Activated CD8-positive, alpha-beta T cell treated with anti-CD3 and anti-CD28 coated beads for 36 hours (primary cell): ENCODE measurements around the gene SIK2. TPM values are rescaled to one million over a fixed set of nuclear protein-coding genes. Genes with fewer than 3 reads are reported as not detected.

ENCODE experiments used
- ATAC-seq: fragments of 200-7000 bp; cut with Tn5 transposase; one replicate; pipeline ENCODE4 v1.10.0; 2021; ENCODE audit warnings: mild to moderate bottlenecking, moderate library complexity
- CTCF ChIA-PET: fragments of 350-600 bp; sonication (Branson Sonifier 250); formaldehyde crosslinking; loops from one replicate; lab custom pipeline; 2021; ENCODE audit warnings: antibody characterized with exemption; lab: Charles Lee
- POLR2A ChIA-PET: fragments of 350-600 bp; sonication (Branson Sonifier 250); formaldehyde crosslinking; loops from one replicate; lab custom pipeline; 2021; ENCODE audit warnings: antibody characterized with exemption; lab: Charles Lee
- DNase-seq: peaks from one replicate; pipeline ENCODE4 v3.0.0-alpha.2; 2020
- H3K27ac Mint-ChIP-seq: one replicate; pipeline ENCODE4 v1.8.0; 2021; ENCODE audit warnings: mild to moderate bottlenecking, mixed read lengths
- H3K27me3 Mint-ChIP-seq: one replicate; pipeline ENCODE4 v1.8.0; 2021; ENCODE audit warnings: mixed read lengths
- H3K36me3 Mint-ChIP-seq: one replicate; pipeline ENCODE4 v1.8.0; 2021; ENCODE audit warnings: low read depth, mixed read lengths
- H3K4me1 Mint-ChIP-seq: one replicate; pipeline ENCODE4 v1.8.0; 2021; ENCODE audit warnings: low read depth, mixed read lengths
- H3K4me3 Mint-ChIP-seq: one replicate; pipeline ENCODE4 v1.8.0; 2021; ENCODE audit warnings: mild to moderate bottlenecking, moderate library complexity, mixed read lengths
- H3K9me3 Mint-ChIP-seq: one replicate; pipeline ENCODE4 v1.8.0; 2021; ENCODE audit warnings: mixed read lengths
- CTCF ChIP-seq: fragments of 200-600 bp; IDR thresholded peaks from one replicate; pipeline ENCODE4 v1.8.0; 2022; ENCODE audit warnings: antibody characterized with exemption, mild to moderate bottlenecking
- intact Hi-C: fragments of 100-400 bp; cut with micrococcal nuclease; formaldehyde crosslinking; loops from one replicate; pipeline ENCODE4 v1.10.0; 2022
- total RNA-seq, 2 experiments: library from RNA; stranded (reverse); gene quantifications; one replicate each; pipeline ENCODE4 v1.2.3, GENCODE V29; 2021

The SIK2 gene
- total RNA-seq, 2 experiments from 2014 or later = 7.4 to 8.0 TPM

GRCh38 chr11:111629499-111629898, 27.2 kb downstream of the SIK2 start:
- H3K27ac Mint-ChIP-seq = no peak overlapping the region
- TF ChIP-seq CTCF = no peak
- H3K27me3 Mint-ChIP-seq = no peaks in the 10 kb centered on the region
- DNase-seq = no peak
- ATAC-seq = no peak
- H3K4me3 Mint-ChIP-seq = no peak overlapping the region
- intact Hi-C loops = no loop called here
- H3K4me1 Mint-ChIP-seq = peaks cover 18% of the 10 kb centered on the region
- no peaks in the 10 kb centered on the region for H3K9me3 Mint-ChIP-seq
- ChIA-PET POLR2A (no interaction called here), CTCF (interaction anchor here (1.3 kb wide), 1 partner anchor 25 kb away, joined by 3 read pairs; no protein-coding TSS in a partner anchor)
- H3K36me3 Mint-ChIP-seq = peaks cover 11% of the 10 kb centered on the region

GRCh38 chr11:111631024-111631665, 28.9 kb downstream of the SIK2 start:
- intact Hi-C loops = no loop called here
- TF ChIP-seq CTCF = no peak
- Mint-ChIP-seq H3K9me3 (no peaks in the 10 kb centered on the region), H3K4me1 (peaks cover 30% of the 10 kb centered on the region), H3K4me3 (no peak overlapping the region), H3K27ac (no peak overlapping the region), H3K36me3 (peaks cover 4% of the 10 kb centered on the region), H3K27me3 (no peaks in the 10 kb centered on the region)
- ChIA-PET CTCF (interaction anchor here (0.7 to 1.0 kb wide), 2 partner anchors 135 to 351 kb away, joined by 3 read pairs; partner anchors contain the start of gene PPP2R1B), POLR2A (interaction anchor here (0.6 to 0.7 kb wide), 2 partner anchors 79 to 125 kb away, joined by 3 to 4 read pairs; no protein-coding TSS in a partner anchor)
- DNase-seq (no peak), ATAC-seq (peak; percentile 13)

GRCh38 chr11:111631666-111632039, 29.4 kb downstream of the SIK2 start:
- no peak for TF ChIP-seq CTCF
- ChIA-PET CTCF (interaction anchor here (0.7 to 1.0 kb wide), 2 partner anchors 135 to 350 kb away, joined by 3 read pairs; partner anchors contain the start of gene PPP2R1B), POLR2A (interaction anchor here (0.7 kb wide), 1 partner anchor 124 kb away, joined by 3 read pairs; no protein-coding TSS in a partner anchor)
- Mint-ChIP-seq H3K4me3 (no peak overlapping the region), H3K36me3 (peaks cover 8% of the 10 kb centered on the region), H3K9me3 (no peaks in the 10 kb centered on the region), H3K27me3 (no peaks in the 10 kb centered on the region), H3K27ac (no peak overlapping the region), H3K4me1 (peaks cover 34% of the 10 kb centered on the region)
- ATAC-seq (peak; percentile 64), DNase-seq (peak; percentile 7)
- intact Hi-C loops = no loop called here

DNA sequence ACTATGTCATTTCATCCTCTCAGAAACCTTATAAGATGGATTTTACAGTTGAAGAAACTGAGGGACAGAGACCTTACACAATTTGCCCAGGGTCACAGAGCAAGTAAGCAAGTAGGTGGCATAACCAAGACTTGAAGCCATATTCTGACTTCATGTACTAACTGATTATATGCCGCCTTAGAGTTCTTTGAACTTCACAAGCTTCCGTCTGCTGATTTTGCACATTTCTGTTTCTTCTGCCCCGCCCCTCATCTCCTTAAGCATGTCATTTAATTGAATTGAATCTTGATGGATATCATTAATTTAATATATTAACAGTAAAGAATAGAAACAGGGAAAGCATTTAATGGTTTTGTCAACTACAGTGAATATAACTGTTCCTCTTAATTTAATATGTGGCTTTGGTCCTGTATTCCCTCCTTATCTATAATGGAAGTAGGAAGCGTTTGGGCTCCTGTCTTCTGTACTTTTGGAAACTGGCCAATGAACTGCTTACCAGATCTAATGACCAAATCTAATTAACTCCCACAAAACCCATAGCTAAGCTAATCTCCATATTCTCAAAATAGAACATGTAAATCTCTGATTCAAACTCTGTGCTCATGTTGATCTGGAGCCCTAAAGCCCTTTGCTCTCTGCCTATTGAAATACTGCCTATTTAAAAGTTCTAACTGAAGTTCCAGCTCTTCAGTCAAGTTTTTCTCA, 30.4 kb downstream of the SIK2 start:
- Mint-ChIP-seq H3K4me1 (peaks cover 34% of the 10 kb centered on the region), H3K36me3 (peaks cover 11% of the 10 kb centered on the region), H3K27me3 (no peaks in the 10 kb centered on the region), H3K9me3 (no peaks in the 10 kb centered on the region), H3K27ac (no peak overlapping the region), H3K4me3 (no peak overlapping the region)
- no peak for TF ChIP-seq CTCF
- ChIA-PET CTCF (no interaction called here), POLR2A (interaction anchor here (0.6 to 1.1 kb wide), 2 partner anchors 9 to 79 kb away, joined by 3 read pairs; no protein-coding TSS in a partner anchor)
- intact Hi-C loops = no loop called here
- ATAC-seq = no peak
- DNase-seq = no peak

DNA sequence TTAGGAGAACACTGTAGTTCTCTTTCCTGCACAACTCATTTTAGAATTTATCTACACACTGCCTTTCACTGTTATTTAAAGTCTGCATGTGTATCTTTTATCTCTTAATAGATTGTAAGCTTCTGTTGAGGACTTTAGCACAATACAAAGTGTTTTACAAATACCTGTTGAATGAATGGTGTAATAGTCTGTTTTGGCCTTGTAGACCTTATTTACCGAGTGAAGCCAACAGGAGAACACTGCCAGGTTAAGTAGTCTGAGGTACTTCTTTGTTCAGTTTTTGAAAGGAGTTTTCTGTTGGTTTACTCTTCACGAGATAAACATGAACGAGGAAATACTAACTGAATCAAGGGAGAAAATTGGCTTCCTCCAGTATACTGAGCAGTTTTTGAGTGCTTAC, 31.0 kb downstream of the SIK2 start:
- DNase-seq (no peak), ATAC-seq (no peak)
- ChIA-PET CTCF (no interaction called here), POLR2A (interaction anchor here (0.6 kb wide), 1 partner anchor 78 kb away, joined by 3 read pairs; no protein-coding TSS in a partner anchor)
- no peak for TF ChIP-seq CTCF
- Mint-ChIP-seq H3K36me3 (peaks cover 13% of the 10 kb centered on the region), H3K4me1 (peaks cover 40% of the 10 kb centered on the region), H3K4me3 (no peak overlapping the region), H3K9me3 (no peaks in the 10 kb centered on the region), H3K27me3 (no peaks in the 10 kb centered on the region), H3K27ac (no peak overlapping the region)
- intact Hi-C loops = no loop called here
